GM19397 (cell line): Measurements from ENCODE around the gene DSCAM.

Experiments
- ATAC-seq: cut with Tn5 transposase; IDR thresholded peaks from one replicate; pipeline ENCODE4 v1.9.1; 2021; ENCODE audit warnings: mild to moderate bottlenecking, moderate library complexity; ENCODE audit not compliant: unreplicated experiment

Gene DSCAM

DNA sequence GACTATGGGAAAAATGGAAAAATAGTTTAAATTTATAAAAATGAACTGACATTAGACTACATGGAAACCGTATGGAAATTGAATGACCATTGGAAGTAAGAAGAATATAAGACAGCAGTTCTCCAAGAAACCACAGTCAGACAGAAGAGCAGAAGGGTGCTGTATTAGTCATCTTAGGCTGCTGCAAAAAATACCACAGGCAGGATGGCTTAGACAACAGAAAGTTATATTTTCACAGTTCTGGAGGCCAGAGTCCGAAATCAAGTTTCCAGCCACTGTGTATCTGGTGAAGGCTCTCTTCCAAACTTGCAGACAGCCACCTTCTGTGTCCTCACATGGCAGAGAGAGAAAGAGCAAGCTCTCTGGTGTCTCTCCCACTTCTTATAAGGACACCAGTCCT is 175.2 kb downstream of the DSCAM start:
- no peak for ATAC-seq

DNA sequence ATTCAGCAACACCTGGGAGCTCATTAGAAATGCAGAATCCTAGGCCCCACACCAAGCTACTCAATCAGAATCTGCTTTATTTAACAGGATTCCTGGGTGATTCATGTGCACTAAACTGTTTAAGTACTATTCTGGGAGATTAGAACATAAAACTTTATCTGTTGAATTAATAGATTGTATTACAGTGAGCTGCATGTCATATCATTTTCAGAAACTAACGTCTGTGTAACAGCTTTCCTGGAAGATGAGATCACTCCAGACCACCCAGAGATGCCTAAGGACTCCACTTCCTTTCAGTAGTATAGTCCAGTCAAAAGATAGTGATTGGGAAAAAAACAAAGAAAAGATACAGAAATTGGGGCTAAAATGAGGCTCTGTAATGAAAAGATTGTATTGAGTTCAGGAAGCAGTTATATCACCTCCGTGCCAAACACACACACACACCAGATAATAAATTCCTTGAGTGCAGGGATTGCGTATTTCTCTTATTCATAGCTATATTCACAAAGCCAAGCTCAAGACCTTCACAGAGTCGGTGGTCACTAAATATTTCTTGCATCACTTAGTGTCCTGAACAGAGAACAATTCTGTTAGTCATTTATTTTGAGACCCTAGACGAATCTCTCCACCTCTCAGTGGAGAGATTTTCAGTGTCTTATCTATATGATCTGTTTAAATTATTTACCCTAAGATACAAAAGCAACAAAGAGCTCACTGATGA is 178.2 kb downstream of the DSCAM start:
- no peak for ATAC-seq

DNA sequence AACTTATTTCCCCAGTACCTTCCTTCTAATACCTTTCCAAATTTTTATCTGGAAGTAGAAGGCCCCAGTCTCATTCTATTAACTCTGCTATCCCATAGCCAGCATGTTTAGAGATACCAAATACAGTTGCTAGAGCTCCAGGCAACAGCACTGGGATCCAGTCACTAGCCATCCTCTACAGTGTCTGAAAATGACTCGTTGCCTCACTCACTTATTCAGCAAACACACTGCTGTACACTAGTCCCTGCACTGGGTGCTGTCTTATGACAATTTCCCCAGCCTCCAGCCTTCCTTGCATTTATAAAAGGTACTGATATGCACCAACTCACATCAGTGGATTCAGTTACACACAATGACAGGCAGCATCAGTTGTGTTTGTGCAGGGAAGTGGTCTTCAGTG is 179.0 kb downstream of the DSCAM start:
- ATAC-seq, result no peak

DNA sequence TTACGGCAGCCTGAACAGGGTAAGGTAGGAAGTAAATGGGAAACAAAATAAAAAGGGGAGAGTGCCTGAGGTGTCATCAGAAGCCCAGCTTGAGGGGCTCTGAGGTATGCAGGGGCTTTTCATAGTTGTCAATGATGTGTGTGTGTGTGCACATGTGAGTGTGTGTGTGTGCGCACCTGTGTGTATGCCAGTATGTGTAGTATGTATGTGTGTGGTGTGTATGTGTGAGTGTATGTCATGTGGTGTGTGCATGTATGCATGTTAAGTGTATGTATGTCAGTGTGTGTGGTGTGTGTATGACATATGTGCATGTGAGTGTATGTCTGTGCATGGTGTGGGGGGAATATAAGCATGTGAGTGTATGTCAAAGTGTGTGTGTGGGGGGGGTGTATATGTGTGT is 184.1 kb downstream of the DSCAM start:
- ATAC-seq, result no peak

DNA sequence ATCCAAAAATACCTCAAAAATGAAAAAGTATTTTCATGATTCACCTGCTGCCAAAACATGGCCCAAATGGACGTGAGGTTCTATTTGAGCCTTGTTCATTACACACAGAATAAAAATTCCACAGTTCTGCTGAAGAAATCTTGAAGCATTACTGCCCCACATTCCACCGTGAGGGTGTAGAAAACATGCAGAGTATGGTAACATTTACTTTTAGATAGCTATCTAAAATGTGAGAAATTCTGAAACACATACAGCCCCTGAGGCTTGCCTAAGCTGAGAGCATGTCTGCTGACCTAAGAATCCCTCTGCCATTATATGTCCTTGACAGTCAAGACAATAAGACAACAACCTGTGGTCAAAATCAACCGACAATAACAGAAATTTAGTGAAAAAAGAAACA is 186.5 kb downstream of the DSCAM start:
- ATAC-seq, result no peak

DNA sequence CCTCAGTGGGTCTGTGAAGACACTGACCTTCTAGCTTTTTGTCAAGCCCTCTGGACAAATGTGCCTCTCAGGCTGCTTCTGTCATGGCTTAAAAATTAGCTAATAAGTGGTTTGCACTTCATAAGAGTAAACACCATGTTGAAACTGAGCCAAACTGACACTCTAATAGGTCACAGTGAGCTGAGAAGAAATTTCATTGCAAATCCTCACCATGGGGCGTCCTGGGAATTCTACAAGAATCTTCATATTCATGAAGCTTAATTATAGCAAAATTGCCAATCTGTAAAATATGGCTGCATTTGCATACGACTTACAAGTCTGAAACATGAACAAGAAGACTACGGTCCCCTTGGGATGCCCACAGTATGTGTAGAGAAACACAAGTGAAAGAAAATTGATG is 188.6 kb downstream of the DSCAM start:
- no peak for ATAC-seq

DNA sequence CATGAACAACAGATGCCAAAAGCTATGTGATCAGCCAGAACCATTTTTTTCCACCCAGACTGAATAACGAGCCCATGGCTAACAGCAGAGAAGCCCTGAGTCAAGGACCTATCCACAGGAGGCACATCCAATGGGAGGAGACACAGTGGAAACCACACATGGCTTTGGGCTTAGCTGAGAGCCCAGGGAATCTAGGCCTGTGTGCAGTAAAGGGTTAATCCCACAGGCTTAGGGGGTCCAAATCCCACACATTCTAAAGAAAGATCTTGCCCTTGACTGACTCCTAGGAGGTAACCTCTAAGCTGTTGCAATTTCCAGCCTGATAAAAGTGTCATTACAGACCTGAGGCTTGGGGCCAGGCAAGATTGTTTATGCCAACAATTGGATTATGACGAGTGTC is 194.5 kb downstream of the DSCAM start:
- ATAC-seq, result no peak

DNA sequence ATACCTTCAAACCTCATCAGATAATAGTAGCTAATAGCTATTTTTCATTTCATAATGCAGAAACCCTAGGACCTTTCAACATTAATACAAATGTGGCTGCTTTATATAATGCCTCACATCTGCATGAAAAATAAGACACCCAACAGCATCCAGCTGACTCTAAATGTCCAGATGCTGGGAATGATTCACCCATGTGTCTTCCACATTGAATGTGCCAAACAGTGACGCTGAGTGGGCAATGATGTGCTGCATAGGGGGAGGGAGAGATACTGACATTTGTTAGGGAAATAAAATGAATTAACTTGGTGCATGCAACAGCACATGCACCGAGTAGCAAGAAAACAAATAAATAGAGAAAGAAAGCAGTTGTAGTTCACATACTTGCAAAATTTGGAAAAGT is 199.3 kb downstream of the DSCAM start:
- no peak for ATAC-seq

DNA sequence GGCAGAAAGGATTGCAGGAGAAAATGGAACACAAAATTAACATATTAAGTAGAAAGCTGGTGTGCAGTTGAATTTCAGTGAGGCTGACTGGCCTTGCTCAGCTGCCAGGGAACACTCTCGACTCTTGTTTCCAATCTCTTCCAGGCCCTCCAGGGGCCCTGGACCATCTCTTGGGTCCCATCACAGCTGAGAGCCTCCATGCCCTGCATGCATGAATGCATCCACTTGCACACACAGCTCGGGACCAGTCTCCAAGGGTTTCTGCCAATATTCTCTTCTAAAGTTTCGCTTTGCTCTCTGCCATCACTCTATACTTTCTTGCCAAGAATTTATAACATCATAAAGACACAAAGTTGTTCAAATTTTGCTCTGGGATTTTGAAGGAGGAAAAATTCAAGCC is 200.3 kb downstream of the DSCAM start:
- no peak for ATAC-seq

DNA sequence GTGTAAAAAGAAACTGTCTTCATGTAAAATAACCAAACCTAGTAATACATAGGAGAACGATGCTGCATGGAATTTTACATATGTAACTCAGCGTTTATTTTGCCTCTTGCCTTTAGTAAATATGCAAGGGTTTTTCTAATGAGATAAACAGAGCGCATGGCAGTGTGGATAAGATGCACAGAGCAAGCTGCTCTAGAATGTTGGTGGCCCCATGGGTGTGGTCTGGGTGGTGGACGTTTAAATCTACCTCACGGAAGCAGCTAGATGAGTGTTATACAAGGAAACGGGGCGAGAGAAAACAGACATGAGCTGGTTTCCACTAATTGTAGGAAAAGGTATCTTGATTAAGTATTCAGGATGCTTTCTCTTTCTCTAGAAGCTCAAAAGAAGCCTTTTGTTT is 205.9 kb downstream of the DSCAM start:
- ATAC-seq, result no peak

DNA sequence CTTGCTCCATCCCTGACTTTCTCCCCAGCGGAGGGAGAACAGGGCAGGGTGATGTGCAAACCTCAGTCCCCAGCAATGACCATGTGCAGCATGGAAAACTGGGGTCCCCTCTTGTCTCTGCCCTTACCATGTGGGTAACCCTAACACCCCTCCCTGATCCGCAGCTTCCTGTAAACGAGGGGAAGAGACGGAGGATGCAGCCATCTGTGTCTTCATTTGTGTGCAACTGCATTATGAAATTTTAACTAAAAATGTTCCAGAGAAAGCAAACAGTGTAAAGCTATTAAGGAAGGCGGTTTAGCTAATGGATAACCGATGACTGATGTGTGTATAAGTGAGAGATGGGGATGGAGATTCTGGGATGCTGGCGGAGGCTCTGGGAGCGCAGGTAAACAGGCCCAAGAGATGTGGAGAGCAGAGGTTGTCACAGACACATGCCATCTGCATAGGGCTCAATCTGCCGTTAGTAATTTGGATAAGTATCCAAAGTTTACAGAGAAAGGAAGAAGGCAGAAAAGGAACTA is 206.6 kb downstream of the DSCAM start:
- no peak for ATAC-seq

DNA sequence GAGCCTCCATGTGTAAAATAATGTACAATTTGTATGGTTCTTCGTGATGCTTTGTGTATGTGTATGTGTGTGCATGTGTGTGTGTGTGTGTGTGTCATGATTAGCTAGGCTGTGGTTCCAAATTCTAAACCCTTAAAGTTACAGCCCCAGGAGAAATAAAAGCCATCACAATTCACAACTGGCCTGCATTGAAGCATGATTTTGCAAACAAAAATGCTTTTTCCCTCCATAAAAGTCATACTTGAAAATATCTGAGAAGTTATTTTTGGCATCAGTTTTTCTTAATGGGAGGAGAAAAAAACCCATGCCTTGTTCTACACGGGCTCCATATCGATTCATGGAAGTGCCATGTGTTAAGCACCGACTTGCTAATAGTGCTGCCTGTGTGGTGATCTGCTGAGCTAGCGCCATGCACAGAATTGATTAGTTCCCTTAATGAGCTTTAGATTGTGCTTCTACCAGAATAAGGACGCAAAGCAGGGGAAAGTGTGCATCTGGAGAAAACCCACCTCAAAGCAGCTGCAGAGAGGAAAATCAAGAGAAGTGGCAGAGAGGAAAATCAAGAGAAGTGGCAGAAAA is 207.3 kb downstream of the DSCAM start:
- ATAC-seq, result no peak

DNA sequence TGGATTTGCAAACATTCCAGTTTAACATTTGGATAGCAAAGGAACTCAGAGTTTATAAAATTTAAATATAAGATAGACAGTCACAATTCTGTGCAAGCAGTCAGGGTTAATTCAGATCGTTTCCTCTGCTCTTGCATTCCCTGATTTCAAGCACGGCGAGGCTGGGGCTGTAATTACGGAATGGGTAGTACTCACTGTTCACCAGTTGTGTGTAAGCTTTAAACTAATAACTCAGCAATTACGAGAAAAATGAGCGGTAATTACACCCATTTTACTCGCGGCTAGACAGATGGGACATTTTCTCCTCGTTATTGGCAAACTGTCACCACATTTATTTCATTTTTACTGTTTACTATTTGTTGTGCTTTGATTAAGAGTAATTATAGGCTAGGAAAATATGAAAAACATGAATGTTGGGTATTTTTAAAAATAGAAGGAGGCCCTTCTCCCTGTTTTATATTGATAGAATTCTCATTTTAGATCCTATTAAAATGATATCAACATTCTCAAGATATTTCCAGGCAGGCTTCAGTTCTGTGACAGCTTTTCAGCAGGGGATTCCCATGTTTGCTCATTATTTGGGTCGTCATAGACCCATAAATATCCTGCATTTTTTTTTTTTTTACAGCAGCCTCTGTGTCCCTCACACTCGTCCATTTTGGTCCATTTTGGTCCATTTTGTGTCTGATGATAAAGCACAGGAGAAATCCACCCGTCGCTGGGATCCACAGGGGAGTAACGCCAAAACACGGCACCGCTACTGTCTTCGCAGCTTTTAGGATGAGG is 208.3 kb downstream of the DSCAM start:
- no peak for ATAC-seq

DNA sequence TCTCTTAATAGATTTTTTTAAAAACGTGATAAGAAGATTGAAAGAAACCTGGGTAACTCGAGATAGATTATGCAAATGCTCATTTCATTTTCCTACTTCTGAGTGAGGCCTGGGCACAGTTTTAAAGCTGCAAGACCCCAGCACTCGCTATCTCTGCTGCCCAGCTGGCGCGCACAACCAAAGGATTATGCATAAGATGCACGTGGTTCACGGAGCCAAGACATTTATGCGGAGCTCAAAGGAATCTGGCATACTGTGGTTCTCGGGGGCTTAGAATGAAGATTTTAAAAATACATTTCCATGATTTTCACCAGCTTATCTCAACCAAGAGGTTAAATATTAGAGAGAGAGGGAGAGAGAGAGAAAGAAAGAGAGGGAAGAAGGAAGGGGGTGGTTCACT is 210.9 kb downstream of the DSCAM start:
- no peak for ATAC-seq

DNA sequence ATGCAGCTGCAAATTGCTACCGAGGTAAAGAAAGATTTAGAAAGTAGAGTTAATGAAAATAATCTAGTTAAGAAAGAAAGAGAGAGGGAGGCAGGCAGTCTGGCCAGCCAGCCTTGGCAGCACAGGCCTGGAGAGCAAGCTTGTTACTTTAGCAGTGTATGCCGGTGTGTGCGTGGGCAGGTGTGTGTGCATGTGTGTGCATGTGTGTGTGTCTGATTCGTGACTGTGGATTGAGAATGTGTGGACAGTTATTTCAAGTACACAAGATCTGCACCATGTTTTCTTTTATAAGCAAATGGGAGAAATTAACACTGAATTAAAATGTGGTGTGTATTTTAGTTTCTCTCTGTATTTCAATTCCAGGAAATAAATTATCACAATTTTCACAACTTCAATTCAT is 211.6 kb downstream of the DSCAM start:
- ATAC-seq, result no peak

DNA sequence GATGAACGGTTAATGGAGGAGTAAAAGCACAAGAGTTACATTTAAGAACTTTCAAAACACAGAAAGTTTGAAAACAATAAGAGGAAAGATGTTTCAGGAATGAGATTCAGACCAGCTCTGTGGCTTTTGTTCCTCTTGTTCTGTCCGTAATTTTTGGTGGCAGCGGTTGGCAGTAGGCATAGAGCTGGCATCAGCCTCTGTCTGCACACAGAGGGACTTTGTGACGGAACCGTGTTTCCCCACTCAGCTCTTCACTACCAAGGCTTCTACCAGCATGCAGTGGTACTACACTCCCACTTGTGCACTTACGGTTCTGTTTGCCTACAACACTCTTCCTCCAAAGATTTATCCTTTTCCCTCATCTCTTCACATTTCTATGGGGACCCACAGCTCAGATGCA is 212.8 kb downstream of the DSCAM start:
- ATAC-seq, result no peak

DNA sequence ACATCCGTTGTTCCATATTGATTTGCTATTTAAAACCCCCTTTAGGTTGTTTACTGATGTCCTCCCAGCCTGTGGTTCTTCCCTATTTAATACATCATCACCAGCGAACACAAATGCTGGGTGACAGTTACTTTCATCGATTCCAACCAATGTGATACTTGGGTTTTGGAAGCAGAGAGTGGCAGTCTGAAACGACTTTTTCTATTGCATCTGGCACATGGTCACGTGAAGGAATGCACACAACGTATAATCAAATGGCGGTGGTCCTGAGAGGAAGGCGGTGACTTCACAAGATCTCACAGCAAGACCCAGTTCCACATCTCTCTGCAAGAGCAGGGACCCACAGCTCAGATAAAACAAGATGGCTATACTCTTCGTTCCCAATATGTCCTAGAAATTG is 213.9 kb downstream of the DSCAM start:
- ATAC-seq, result no peak

DNA sequence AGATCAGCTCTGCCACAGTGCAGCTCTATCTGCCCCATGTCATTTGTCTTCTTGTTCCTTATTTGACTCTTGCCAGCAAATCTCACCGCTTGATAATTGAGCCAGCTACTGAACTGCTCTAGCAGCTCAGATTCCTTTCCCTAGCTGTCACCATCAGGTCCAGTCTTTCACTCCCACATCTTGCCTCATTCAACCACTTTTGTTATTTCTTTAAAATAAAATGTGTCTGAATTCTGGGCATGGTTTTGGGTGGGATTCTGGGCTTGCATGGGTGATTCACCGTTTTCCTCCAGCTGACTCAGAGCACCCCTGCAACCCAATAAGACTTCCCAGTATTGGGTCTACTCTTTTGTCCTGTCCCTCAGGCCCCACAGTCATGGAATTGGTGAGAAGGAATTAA is 215.7 kb downstream of the DSCAM start:
- ATAC-seq, result no peak

DNA sequence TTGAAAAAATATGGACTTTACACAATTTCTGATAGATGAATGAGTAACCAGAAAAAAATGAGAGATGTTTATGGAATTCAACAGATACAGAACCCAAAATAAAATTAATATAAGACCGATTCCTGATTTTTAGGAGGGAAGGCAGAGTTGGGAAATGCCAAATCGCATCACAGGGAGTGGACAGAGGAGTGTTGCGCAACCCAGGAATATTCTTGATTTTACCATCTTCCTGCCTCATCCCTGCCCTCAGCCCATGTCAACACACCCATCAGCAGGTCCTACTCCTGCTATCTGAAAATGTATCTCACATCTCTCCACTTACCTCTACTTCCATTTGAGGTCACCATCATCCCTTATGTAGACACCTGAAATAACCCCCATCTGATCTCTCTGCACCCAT is 221.0 kb downstream of the DSCAM start:
- ATAC-seq, result no peak

DNA sequence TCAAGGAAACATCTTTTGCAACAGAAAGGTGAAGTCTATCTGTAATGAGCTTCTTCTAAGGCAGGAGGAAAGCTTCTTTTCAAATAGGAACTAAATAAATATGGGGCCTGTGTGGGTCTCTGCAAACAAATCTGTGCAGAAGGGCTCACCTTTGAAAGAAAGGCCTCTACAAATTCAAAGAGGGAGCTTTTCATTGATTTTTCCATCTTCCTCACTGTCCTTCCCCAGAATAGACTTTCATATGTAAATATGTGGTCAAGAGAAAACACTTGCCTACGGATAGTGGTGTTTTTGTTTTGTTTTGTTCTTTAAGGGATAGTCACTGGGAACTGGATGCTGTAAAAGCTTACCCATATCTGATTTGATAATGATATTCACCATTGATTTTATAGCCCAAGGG is 223.4 kb downstream of the DSCAM start:
- no peak for ATAC-seq

DNA sequence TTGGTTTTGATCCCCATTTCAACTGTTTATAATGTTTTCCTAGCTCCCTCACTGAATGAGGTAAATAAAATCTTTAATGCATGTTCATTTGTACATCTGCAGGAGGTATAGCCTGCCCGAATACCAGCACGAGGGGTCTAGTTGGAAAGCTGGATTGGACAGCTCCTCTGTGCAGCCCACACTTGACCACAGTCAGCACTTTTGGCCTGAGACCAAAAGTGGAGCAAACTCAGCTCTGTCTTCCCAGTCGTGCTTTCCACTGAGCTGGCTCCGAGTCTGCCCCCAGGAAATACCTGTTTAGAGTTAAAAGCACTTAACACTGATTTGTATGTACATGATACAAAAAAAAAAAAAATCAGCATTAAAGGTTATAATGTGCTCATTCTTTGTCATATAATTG is 224.4 kb downstream of the DSCAM start:
- ATAC-seq, result no peak
